Pancreas (tissue), 10 donors: ENCODE measurements around the gene RTN4RL1. TPM values are rescaled to one million over a fixed set of nuclear protein-coding genes. Genes with fewer than 3 reads are reported as not detected.

Experiments used
- ATAC-seq, 4 donors: fragments of 200-7000 bp; cut with Tn5 transposase; one replicate each; pipeline versions ENCODE4 v1.8.0 to v1.9.1; 2020; ENCODE audit warnings: mild to moderate bottlenecking in 4 of 4, moderate library complexity in 4 of 4
- DNase-seq, 6 donors: peaks; one replicate each; pipeline ENCODE4 v3.0.0-alpha.2; 2020
- FAIRE-seq: peaks from 2 replicates; lab custom pipeline; 2012; peaks lifted over from hg19 to GRCh38; lab: Jason Lieb, UNC
- H3K27ac ChIP-seq, 4 donors: fragments of 200-600 bp; sonication (generic); 1 replicate in 3 of 4; 2 replicates in 1 of 4; pipeline versions ENCODE4 v1.5.0 to v1.8.0; 2020
- H3K27me3 ChIP-seq, 4 donors: fragments of 200-600 bp; one replicate each; pipeline ENCODE4 v1.8.0; 2021
- H3K36me3 ChIP-seq, 3 donors: fragments of 200-600 bp; sonication (generic) in 1 of 3; one replicate each; pipeline versions ENCODE4 v1.5.0 to v1.8.0; 2020 to 2021
- H3K4me1 ChIP-seq, 3 donors: fragments of 200-600 bp; one replicate each; pipeline ENCODE4 v1.8.0; 2021
- H3K4me3 ChIP-seq, 4 donors: fragments of 200-600 bp; sonication (generic) in 2 of 4; one replicate each; pipeline versions ENCODE4 v1.5.0 to v1.8.0; 2020 to 2021
- H3K9me3 ChIP-seq, 4 donors: fragments of 200-600 bp; one replicate each; pipeline ENCODE4 v1.8.0; 2021
- CTCF ChIP-seq, 4 donors: fragments of 200-600 bp; sonication (generic) in 3 of 4; IDR thresholded peaks; one replicate each; pipeline versions ENCODE4 v1.5.0 to v1.8.0; 2021; ENCODE audit warnings: antibody characterized with exemption in 4 of 4
- WGBS, 2 donors: extraction: QIAGEN DNeasy Blood & Tissue Kit; methylation state at CpG; one replicate each; pipeline ENCODE4 v1.1.7; 2013; 5-methylcytosine and 5-hydroxymethylcytosine counted together
- intact Hi-C, 3 donors: fragments of 100-400 bp; cut with DNase I; formaldehyde crosslinking; loops; one replicate each; pipeline versions ENCODE4 v1.11.1 to v1.14.2; 2022
- polyA plus RNA-seq, 2 donors: library from polyadenylated mRNA; stranded (reverse); fragments of 200-250 nt; gene quantifications; one replicate each; pipeline ENCODE4 v1.2.3, GENCODE V29; 2013
- total RNA-seq, 6 donors: library from RNA; stranded (reverse); fragmentation: NEBNext Ultra II Directional in 4 of 6; extraction: Animal tissue kit (Norgen Biotek cat#: 25700) in 4 of 6; gene quantifications; one replicate each; pipeline versions ENCODE4 v1.2.1 to v1.2.4, GENCODE V29; 2021 to 2023
- donor health status: healthy with polysubstance abuse.
- donor health status: DM: no; HTN: no; CAD: no; lungs with moderate emphysema.
- donor health status: DM: no; HTN: no; CAD: no.
- donor health status: control.
- donor health status: control.
- donor health status: Bipolar disorder and iron deficiency.
- donor health status: DM: yes; HTN: yes; CAD: no.
- donor health status: DM: no; HTN: no; CAD: no.
- donor health status: DM: no; HTN: no; CAD: no.
- donor health status: DM: yes; HTN: yes; CAD: no.

RTN4RL1 gene
- total and polyA plus RNA-seq, 8 donors: 0.93 to 3.6 (median 2.1) TPM

- FAIRE-seq: no peak
- no peak for TF ChIP-seq CTCF (IDR thresholded peaks at IDR 0.05)
- Histone ChIP-seq H3K9me3 (no peaks in the 10 kb centered on the region), H3K4me3 (no peak overlapping the region), H3K36me3 (no peaks in the 10 kb centered on the region), H3K4me1 (no peaks in the 10 kb centered on the region), H3K27ac (no peak overlapping the region), H3K27me3 (no peaks in the 10 kb centered on the region)
- 76 to 85% methylated on average over 29 of the region's 29 CpGs for WGBS, 2 donors
- intact Hi-C loops: loop anchor here in 1 of 3 donors (10.0 kb wide), 1 partner anchor 118 kb away; the partner anchor contains the start of gene DPH1
- ATAC-seq: no peak
- peak in 1 of 6 donors; percentile 33 for DNase-seq
Measured at GRCh38 chr17:1916963-1917715, 108.0 kb downstream of the RTN4RL1 start.

- no peaks in the 10 kb centered on the region for H3K27me3 ChIP-seq
- DNase-seq (peak in 1 of 6 donors; percentile 5), FAIRE-seq (no peak), ATAC-seq (no peak)
- no peaks in the 10 kb centered on the region for H3K36me3 ChIP-seq
- no peak for TF ChIP-seq CTCF (IDR thresholded peaks at IDR 0.05)
- intact Hi-C loops: loop anchor here in 1 of 3 donors (10.0 kb wide), 1 partner anchor 118 kb away; the partner anchor contains the start of gene DPH1
- no peaks in the 10 kb centered on the region for H3K9me3 ChIP-seq
- WGBS, 2 donors: 50 to 52% methylated on average over 14 of the region's 14 CpGs
- H3K4me3 ChIP-seq: no peak overlapping the region
- no peaks in the 10 kb centered on the region for H3K4me1 ChIP-seq
- no peak overlapping the region for H3K27ac ChIP-seq
Measured at GRCh38 chr17:1916316-1916715, 108.8 kb downstream of the RTN4RL1 start.

GRCh38 chr17:1915889-1916288 is 109.2 kb downstream of the RTN4RL1 start:
- H3K9me3 ChIP-seq: no peaks in the 10 kb centered on the region
- TF ChIP-seq CTCF (IDR thresholded peaks at IDR 0.05): no peak
- no peaks in the 10 kb centered on the region for H3K27me3 ChIP-seq
- H3K4me1 ChIP-seq: no peaks in the 10 kb centered on the region
- intact Hi-C loops: loop anchor here in 1 of 3 donors (10.0 kb wide), 1 partner anchor 119 kb away; the partner anchor contains the start of gene DPH1
- 65 to 67% methylated on average over 12 of the region's 12 CpGs for WGBS, 2 donors
- no peak for ATAC-seq
- peak in 1 of 6 donors; percentile 13 for DNase-seq
- H3K4me3 ChIP-seq: no peak overlapping the region
- FAIRE-seq: no peak
- no peak overlapping the region for H3K27ac ChIP-seq
- no peaks in the 10 kb centered on the region for H3K36me3 ChIP-seq

- ATAC-seq (no peak), FAIRE-seq (no peak), DNase-seq (peak in 1 of 6 donors; percentile 25)
- no peaks in the 10 kb centered on the region for H3K9me3 ChIP-seq
- H3K27ac ChIP-seq: no peak overlapping the region
- no peaks in the 10 kb centered on the region for H3K36me3 ChIP-seq
- H3K4me1 ChIP-seq: no peaks in the 10 kb centered on the region
- WGBS, 2 donors: 58 to 61% methylated on average over 8 of the region's 8 CpGs
- H3K27me3 ChIP-seq: no peaks in the 10 kb centered on the region
- TF ChIP-seq CTCF (IDR thresholded peaks at IDR 0.05): no peak
- no peak overlapping the region for H3K4me3 ChIP-seq
- intact Hi-C loops: loop anchor here in 2 of 3 donors (5.0 to 10.0 kb wide), 2 partner anchors 113 to 120 kb away; partner anchors contain the start of genes DPH1 (in 1 of the 2) and RTN4RL1 (in 1 of the 2)
Measured at GRCh38 chr17:1914661-1915083, 110.5 kb downstream of the RTN4RL1 start.
